HepG2 (cell line): ENCODE data around the gene SIAH1. TPM values are rescaled to one million over a fixed set of nuclear protein-coding genes. Genes with fewer than 3 reads are reported as not detected.
A peak's percentile ranks its signal among the peaks of the same experiment; 100 is the strongest.

ENCODE experiments used
- ATAC-seq: fragments of 200-7000 bp; cut with Tn5 transposase; 3 replicates; pipeline ENCODE4 v1.9.1; 2020; ENCODE audit warnings: mild to moderate bottlenecking, moderate library complexity
- BruUV-seq: library from RNA; stranded (reverse); fragments of 400-500 nt; replicated peaks from 2 replicates; lab custom pipeline; 2021; lab: Mats Ljungman, UMichigan
- CTCF ChIA-PET: fragments of 300-600 bp; formaldehyde crosslinking; extraction: SDS; loops from one replicate; lab custom pipeline; 2021; ENCODE audit warnings: low total read pairs, inconsistent platforms, low intra/inter-chr PET ratio; lab: Yijun Ruan, JAX
- POLR2A ChIA-PET: fragments of 350-600 bp; sonication (Branson Sonifier 250); formaldehyde crosslinking; loops from one replicate; lab custom pipeline; 2020; ENCODE audit warnings: antibody characterized with exemption, inconsistent platforms; lab: Yijun Ruan, JAX
- DNase-seq: peaks from one replicate; pipeline ENCODE4 v3.0.0-alpha.2; 2015; ENCODE audit warnings: low spot score
- FAIRE-seq: peaks from 3 replicates; lab custom pipeline; 2011; peaks lifted over from hg19 to GRCh38; lab: Jason Lieb, UNC
- H2AFZ ChIP-seq: one replicate; pipeline ENCODE4 v1.6.1; 2011; ENCODE audit warnings: low read length, inconsistent platforms
- H3K27ac ChIP-seq: fragments of 300-600 bp; 3 replicates; pipeline ENCODE4 v1.8.0; 2011; ENCODE audit warnings: mixed run types, mild to moderate bottlenecking, mixed read lengths, low read length, inconsistent platforms; ENCODE audit not compliant: insufficient read depth; ENCODE audit errors: extremely low read length
- H3K27me3 ChIP-seq, 2 experiments: fragments of 200-600 bp in 1 of 2; 2 replicates in 1 of 2; 3 replicates in 1 of 2; pipeline versions ENCODE4 v1.6.0 to v1.8.0; 2011; ENCODE audit warnings: low read length in 2 of 2, mild to moderate bottlenecking in 2 of 2, moderate library complexity in 2 of 2, inconsistent platforms in 1 of 2; ENCODE audit not compliant: insufficient read depth in 2 of 2, control insufficient read depth in 1 of 2
- H3K36me3 ChIP-seq, 2 experiments: fragments of 200-600 bp in 1 of 2; replicated peaks in 1 of 2; 2 replicates in 1 of 2; 3 replicates in 1 of 2; pipeline versions ENCODE4 v1.5.1 to v1.8.0; 2011; ENCODE audit warnings: low read length in 2 of 2, inconsistent platforms in 1 of 2; ENCODE audit not compliant: insufficient read depth in 2 of 2, control insufficient read depth in 1 of 2
- H3K4me1 ChIP-seq: 2 replicates; pipeline ENCODE4 v1.5.1; 2012; ENCODE audit warnings: low read length, inconsistent platforms; ENCODE audit not compliant: insufficient read depth
- H3K4me2 ChIP-seq: 2 replicates; pipeline ENCODE4 v1.6.0; 2011; ENCODE audit warnings: low read depth, low read length, inconsistent platforms
- H3K4me3 ChIP-seq, 3 experiments: fragments of 200-600 bp in 1 of 3; sonication (generic), shearing (Covaris generic) in 1 of 3; replicated peaks in 1 of 3; 2 replicates each; pipeline ENCODE4 v1.5.1; 2011 to 2016; ENCODE audit warnings: low read length in 3 of 3, inconsistent platforms in 2 of 3, low read depth in 2 of 3, mild to moderate bottlenecking in 2 of 3, control low read depth in 1 of 3, mixed read lengths in 1 of 3; ENCODE audit not compliant: insufficient read depth in 1 of 3
- H3K79me2 ChIP-seq: one replicate; pipeline ENCODE4 v1.6.1; 2011; ENCODE audit warnings: low read length, inconsistent platforms; ENCODE audit not compliant: insufficient read depth
- H3K9ac ChIP-seq: 2 replicates; pipeline ENCODE4 v1.6.0; 2011; ENCODE audit warnings: mild to moderate bottlenecking, low read depth, low read length, inconsistent platforms; ENCODE audit not compliant: insufficient read depth
- H3K9me3 ChIP-seq: 2 replicates; pipeline ENCODE4 v1.5.1; 2012; ENCODE audit warnings: mild to moderate bottlenecking, low read length
- H4K20me1 ChIP-seq: 2 replicates; pipeline ENCODE4 v1.6.0; 2011; ENCODE audit warnings: inconsistent platforms, mild to moderate bottlenecking, low read length, moderate library complexity; ENCODE audit not compliant: insufficient read depth
- ASH2L ChIP-seq: fragments of 300-600, 200-600 bp; sonication (generic); IDR thresholded peaks from 2 replicates; pipeline ENCODE4 v1.7.0; 2017; ENCODE audit warnings: low read depth, mild to moderate bottlenecking, moderate library complexity, mixed read lengths, low read length; ENCODE audit not compliant: insufficient read length
- IKZF5 ChIP-seq: IDR thresholded peaks from 2 replicates; pipeline ENCODE4 v1.6.1; 2018; ENCODE audit warnings: missing genetic modification reagents, mild to moderate bottlenecking, missing compliant biosample characterization
- LCORL ChIP-seq, 2 experiments: fragments of 450-650 bp in 1 of 2; sonication (generic) in 1 of 2; formaldehyde crosslinking in 1 of 2; IDR thresholded peaks; 2 replicates each; pipeline versions ENCODE4 v1.5.0 to v1.6.1; 2017 to 2020; ENCODE audit warnings: antibody characterized with exemption in 1 of 2, missing genetic modification reagents in 1 of 2
- NCOA2 ChIP-seq: sonication (generic); formaldehyde crosslinking; IDR thresholded peaks from 2 replicates; pipeline ENCODE4 v1.8.0; 2022; ENCODE audit warnings: inconsistent platforms
- NR2F6 ChIP-seq, 2 experiments: IDR thresholded peaks; 2 replicates each; pipeline ENCODE4 v1.6.1; 2016; ENCODE audit warnings: antibody characterized with exemption in 1 of 2, mild to moderate bottlenecking in 1 of 2
- POGZ ChIP-seq: sonication (generic); formaldehyde crosslinking; IDR thresholded peaks from 2 replicates; pipeline ENCODE4 v1.4.0; 2020; ENCODE audit warnings: mild to moderate bottlenecking, missing genetic modification reagents
- RCOR2 ChIP-seq: IDR thresholded peaks from 2 replicates; pipeline ENCODE4 v1.6.1; 2016; ENCODE audit warnings: missing biosample characterization, missing genetic modification reagents
- RERE ChIP-seq: IDR thresholded peaks from 2 replicates; pipeline ENCODE4 v1.6.1; 2016; ENCODE audit warnings: low read depth, missing genetic modification reagents, missing compliant biosample characterization
- RFX3 ChIP-seq: IDR thresholded peaks from 2 replicates; pipeline ENCODE4 v1.6.1; 2016; ENCODE audit warnings: missing biosample characterization, missing genetic modification reagents
- SIX4 ChIP-seq: sonication (generic); formaldehyde crosslinking; IDR thresholded peaks from 2 replicates; pipeline ENCODE4 v1.4.0; 2020; ENCODE audit warnings: missing genetic modification reagents
- ZBTB26 ChIP-seq: IDR thresholded peaks from 2 replicates; pipeline ENCODE4 v1.6.1; 2016; ENCODE audit warnings: missing compliant biosample characterization, missing genetic modification reagents, borderline replicate concordance
- ZKSCAN1 ChIP-seq: fragments of 150-350 bp; IDR thresholded peaks from 2 replicates; pipeline ENCODE4 v1.6.1; 2014; ENCODE audit warnings: low read length
- ZKSCAN8 ChIP-seq: IDR thresholded peaks from 2 replicates; pipeline ENCODE4 v1.6.1; 2016; ENCODE audit warnings: borderline replicate concordance, missing genetic modification reagents, missing compliant biosample characterization
- ZNF331 ChIP-seq: sonication (generic); formaldehyde crosslinking; IDR thresholded peaks from 2 replicates; pipeline ENCODE4 v1.4.0; 2020; ENCODE audit warnings: missing genetic modification reagents
- ZSCAN12 ChIP-seq: sonication (generic); formaldehyde crosslinking; IDR thresholded peaks from 2 replicates; pipeline ENCODE4 v1.9.0; 2021; ENCODE audit warnings: mild to moderate bottlenecking, missing genetic modification reagents
- ZSCAN9 ChIP-seq: IDR thresholded peaks from 2 replicates; pipeline ENCODE4 v1.6.1; 2016; ENCODE audit warnings: borderline replicate concordance
- WGBS: methylation state at CpG from one replicate; pipeline ENCODE4 v1.1.6; 2017; ENCODE audit warnings: low lambda C conversion rate; 5-methylcytosine and 5-hydroxymethylcytosine counted together
- in situ Hi-C: cut with HindIII; loops from 2 replicates; pipeline ENCODE4 v1.10.0; 2017; ENCODE audit warnings: low pct_unique_long_range_greater_than_20kb; ENCODE audit not compliant: extremely low pct_ligation_motif_present
- intact Hi-C: fragments of 100-400 bp; cut with micrococcal nuclease; formaldehyde crosslinking; loops from one replicate; pipeline ENCODE4 v1.10.0; 2022; ENCODE audit not compliant: unreplicated experiment
- polyA plus RNA-seq, 8 experiments: library from polyadenylated mRNA; depleted of rRNA in 3 of 8; stranded (reverse) in 7 of 8; unstranded in 1 of 8; fragments of >200 nt; fragmentation: Illumina TruSeq in 4 of 8; extraction: Trizol in 4 of 8; gene quantifications; 2 replicates each; pipeline versions ENCODE4 v1.2.1 to v1.2.3, GENCODE V29; 2011 to 2016; ENCODE audit warnings: low read depth in 4 of 8, missing spikeins in 1 of 8, mixed read lengths in 1 of 8; ENCODE audit not compliant: insufficient read depth in 1 of 8
- total RNA-seq, 5 experiments: library from RNA; depleted of rRNA; stranded (reverse); fragments of >200 nt; fragmentation: Illumina TruSeq; extraction: Trizol; gene quantifications; 2 replicates each; pipeline ENCODE4 v1.2.3, GENCODE V29; 2016; ENCODE audit warnings: low read depth in 1 of 5

Gene SIAH1
- total and polyA plus RNA-seq, 2 of the 13 experiments (the other 11 are each of a cell fraction or from before 2014, with no cell fraction given) = 16.0 to 28.6 TPM

GRCh38 chr16:48409839-48410632 is 24.8 kb upstream of the SIAH1 start:
- no peaks in the 10 kb centered on the region for H3K9me3 ChIP-seq
- H3K79me2 ChIP-seq = no peaks in the 10 kb centered on the region
- BruUV-seq = no TSS peak
- no peaks in the 10 kb centered on the region for H3K36me3 ChIP-seq
- H3K4me3 ChIP-seq = peak overlapping the region in 2 of 3 experiments; percentile 2 to 47; a peak in 2 of 6 replicates
- intact Hi-C loops (loop anchor here (1.0 to 10.0 kb wide), 2 partner anchors 85 to 116 kb away; no protein-coding TSS in a partner anchor), in situ Hi-C loops (no loop called here)
- 2% methylated on average over 12 of the region's 12 CpGs for WGBS
- H2AFZ ChIP-seq = no peak overlapping the region
- no peak overlapping the region for H3K9ac ChIP-seq
- CTCF ChIA-PET = no interaction called here
- FAIRE-seq (peak; percentile 86), ATAC-seq (peak; percentile 96), DNase-seq (peak; percentile 93)
- H4K20me1 ChIP-seq = no peaks in the 10 kb centered on the region
- H3K27ac ChIP-seq = no peak overlapping the region
- H3K4me1 ChIP-seq = peaks cover 51% of the 10 kb centered on the region
- peaks cover 2 to 3% of the 10 kb centered on the region in 2 experiments; a peak in 1 of 5 replicates for H3K27me3 ChIP-seq
- peak overlapping the region; percentile 65 for H3K4me2 ChIP-seq
- POLR2A ChIA-PET = interaction anchor here (0.8 to 1.5 kb wide), 5 partner anchors 24 to 32 kb away, joined by 3 to 5 read pairs (median 4); partner anchors contain the start of gene SIAH1
- no peak for TF ChIP-seq ZSCAN12
- 0 out of 2 replicates have a peak, but pooled peaks have one; percentile 49 for TF ChIP-seq SIX4
- peak; percentile 85; the same call in 1 of the 2 replicates for TF ChIP-seq IKZF5 (CRISPR knock-in tag)
- TF ChIP-seq RFX3 = no peak
- no peak; the same call in 1 of the 2 replicates for TF ChIP-seq ZSCAN9 (CRISPR knock-in tag)
- peak; percentile 71 for TF ChIP-seq NCOA2 (CRISPR knock-in tag)
- TF ChIP-seq ZBTB26 = peak; percentile 49; the same call in 1 of the 2 replicates
- TF ChIP-seq ASH2L = peak; percentile 61
- peak; percentile 54; the same call in 1 of the 2 replicates for TF ChIP-seq ZKSCAN1
- TF ChIP-seq RCOR2 (CRISPR knock-in tag) = peak; percentile 82; the same call in 1 of the 2 replicates
- peak; percentile 80 for TF ChIP-seq ZNF331
- TF ChIP-seq RERE (CRISPR knock-in tag) = 0 out of 2 replicates have a peak, but pooled peaks have one; percentile 35
- TF ChIP-seq LCORL (IDR thresholded peaks at IDR 0.05) = peak; percentile 50; the same call in 1 of the 2 replicates
- peak; percentile 93 for TF ChIP-seq LCORL (CRISPR knock-in tag; IDR thresholded peaks at IDR 0.05)
- TF ChIP-seq ZKSCAN8 (CRISPR knock-in tag) = peak; percentile 82
- TF ChIP-seq POGZ (CRISPR knock-in tag) = peak; percentile 72
- no peak; the same call in 1 of the 2 replicates for TF ChIP-seq NR2F6 (IDR thresholded peaks at IDR 0.05)
- peak; percentile 80 for TF ChIP-seq NR2F6 (CRISPR knock-in tag; IDR thresholded peaks at IDR 0.05)
